Measurements from ENCODE around the gene MAP3K5.

The MAP3K5 gene

GRCh38 chr6:136562211-136562610, 230.1 kb downstream of the MAP3K5 start:
- no peak for DNase-seq

- no peak for DNase-seq
These were observed 239.0 kb downstream of the MAP3K5 start for GRCh38 chr6:136553166-136553787.

- DNase-seq: no peak
These were observed 240.2 kb downstream of the MAP3K5 start for GRCh38 chr6:136552054-136552453.

DNA sequence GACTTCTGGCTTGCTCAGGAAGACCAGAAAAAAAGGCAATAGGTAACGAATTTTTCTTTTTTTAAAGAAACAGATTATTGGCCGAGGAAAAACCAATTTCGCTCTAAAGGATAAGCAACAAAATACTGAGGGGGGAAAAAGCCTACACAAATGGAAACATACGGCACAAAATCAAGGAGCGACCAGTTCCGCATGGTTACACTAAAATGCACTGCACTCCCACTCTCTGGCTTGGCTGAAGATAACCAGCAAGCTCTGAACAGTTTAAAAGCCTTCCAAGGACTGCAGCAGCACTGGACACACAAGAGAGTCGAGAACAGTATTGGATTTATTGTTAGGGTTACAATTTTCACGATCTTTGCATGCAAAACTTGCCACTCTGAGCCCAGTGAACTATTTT, 241.2 kb downstream of the MAP3K5 start:
- DNase-seq: no peak

DNA sequence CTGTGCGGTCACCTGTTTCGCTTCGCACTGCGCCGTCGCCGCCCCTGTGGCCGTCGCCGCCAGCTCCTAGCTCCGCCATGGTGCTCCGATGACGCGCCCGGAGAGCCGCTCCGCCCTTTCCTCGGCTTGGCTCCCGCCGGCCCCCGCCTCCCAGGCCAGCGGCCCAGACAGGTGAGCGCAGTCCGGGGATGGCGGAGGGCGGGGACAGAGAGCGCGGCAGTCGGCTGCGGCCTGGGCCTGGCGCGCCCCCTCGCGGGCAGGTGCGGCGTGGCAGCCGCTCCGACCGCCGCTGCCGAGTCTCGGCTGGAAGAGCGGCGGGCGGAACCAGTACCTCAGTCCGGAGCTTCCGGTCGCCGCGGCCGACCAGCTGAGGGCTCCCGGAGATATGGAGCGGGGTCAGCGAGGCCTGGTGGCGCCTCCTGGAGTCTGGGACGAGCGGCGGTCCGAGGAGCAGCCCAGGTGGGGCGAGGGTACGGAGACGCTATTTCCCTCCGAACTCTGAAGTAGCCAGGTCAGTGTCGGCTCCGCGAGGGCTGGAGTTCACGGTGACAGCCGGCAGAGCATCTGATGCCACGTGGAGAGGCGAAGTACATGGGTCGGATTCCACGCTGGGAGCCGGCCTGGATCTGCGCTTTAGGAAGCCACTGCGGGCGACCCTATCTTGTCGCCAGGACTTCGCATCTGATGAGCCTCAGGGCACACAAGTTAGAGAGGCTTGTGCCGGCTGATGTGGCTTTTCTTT, 241.8 kb downstream of the MAP3K5 start, which contains the start of gene MAP7:
Gene MAP7 (minus strand): TSS at position 93 of the 742 bp plus-strand sequence. CDS start 14 bp downstream, at position 79.
- peak in 3 of 4 experiments; percentile 19 to 45 (median 28) for DNase-seq

GRCh38 chr6:136550045-136550329, 242.3 kb downstream of the MAP3K5 start:
- DNase-seq: no peak

DNA sequence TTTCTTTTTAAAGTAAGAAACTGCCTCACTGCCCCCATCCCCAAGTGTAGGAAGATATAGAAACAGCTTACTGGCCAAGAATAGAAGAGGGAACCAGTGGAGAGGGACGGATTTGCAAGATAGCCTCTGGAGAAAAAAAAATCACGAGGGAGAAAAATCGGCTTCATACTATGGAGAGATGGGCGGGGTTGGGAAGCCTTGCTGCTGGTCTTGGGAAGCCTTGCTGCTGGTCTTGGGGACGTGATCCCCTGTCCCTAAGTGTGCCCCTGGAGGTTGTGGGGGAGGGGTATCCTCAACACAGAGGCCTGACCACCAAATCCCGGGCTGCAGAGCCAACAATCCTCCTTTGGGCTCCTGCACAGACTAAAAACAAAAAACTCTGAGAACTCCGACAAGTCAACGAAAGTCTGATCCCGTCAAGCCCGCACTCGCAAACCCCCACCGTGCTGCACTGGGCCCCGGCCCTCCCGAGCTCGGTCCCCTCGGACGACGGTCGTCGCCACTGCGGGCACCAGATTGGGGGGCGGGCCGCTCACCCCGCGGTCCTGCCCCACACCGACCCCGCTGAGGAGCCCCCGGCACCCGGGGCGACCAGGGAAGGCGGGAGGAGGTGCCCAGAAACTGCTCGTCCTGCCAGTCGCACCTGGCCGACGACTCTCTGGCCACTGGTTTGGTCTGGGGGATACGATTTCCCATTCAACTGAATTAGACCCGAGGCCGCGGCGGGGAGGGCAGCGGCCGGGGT, 242.8 kb downstream of the MAP3K5 start:
- DNase-seq: no peak

DNA sequence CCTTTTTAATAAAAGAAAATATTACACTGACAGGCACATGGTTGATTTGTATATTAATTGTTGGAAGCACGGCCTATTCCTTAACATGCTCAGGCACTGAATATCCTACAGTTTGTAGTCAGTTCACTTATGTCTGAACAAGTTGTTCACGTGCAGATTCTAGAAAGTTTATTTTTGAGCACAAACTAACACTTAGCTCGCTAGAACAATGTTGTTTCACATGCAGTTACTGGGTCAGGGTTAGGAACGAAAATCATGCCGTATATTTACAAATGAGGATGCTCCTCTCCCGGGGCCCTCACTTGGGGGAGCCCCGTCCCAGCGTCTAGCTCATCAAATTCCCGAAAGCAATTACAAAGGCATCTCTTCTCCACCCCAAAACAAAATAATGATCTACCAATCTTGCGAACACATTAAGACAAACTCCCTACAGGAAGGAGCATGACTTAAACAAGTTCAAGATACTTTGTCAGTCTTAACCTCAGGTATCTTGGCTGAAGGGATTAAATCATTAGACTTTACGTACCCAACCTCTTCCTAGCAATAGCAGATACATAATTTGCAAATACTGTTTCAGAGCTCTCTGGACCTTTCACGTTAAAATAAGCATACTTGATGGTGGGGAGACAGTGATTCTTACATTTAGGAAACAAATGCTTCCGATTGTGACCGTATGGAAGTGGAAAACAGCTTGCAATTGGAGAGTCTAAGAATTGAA, 243.5 kb downstream of the MAP3K5 start:
- DNase-seq: no peak

DNA sequence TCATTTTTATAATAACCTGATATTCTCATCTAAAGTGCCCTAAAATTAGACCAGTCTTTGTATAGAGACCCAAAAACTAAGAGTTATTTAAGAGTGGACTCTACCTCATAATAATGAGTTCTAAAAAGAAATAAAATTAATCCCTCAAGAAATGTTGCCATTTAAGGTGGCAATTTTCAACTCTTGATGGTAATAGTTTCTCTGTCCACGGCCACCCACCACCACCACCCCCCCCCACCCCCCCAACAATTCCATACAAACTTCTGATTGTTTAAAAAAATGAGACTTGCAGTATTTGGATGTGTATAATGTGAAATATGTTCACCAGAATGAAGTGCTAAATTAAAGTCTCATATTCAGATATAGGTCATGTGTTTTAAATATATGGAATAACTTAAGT, 244.4 kb downstream of the MAP3K5 start:
- no peak for DNase-seq

DNA sequence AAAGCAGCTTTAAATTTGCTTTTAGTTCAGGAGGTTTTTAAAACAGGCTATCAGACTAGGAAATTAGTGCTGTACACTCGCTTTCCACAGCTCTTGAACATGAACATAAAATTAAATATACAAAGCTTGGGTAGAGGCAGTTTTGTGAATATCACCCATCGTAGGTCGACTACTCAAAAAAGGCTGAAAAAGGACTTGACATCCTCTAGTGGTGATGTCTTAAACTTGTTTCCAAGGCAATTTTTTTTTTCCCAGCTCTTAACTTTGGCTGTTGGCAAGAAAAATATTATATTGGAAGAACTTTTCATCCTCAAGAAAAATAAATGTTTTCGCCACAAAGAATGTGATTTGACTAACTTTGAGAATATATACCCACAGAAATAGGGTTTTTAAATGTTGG, 244.9 kb downstream of the MAP3K5 start:
- no peak for DNase-seq

GRCh38 chr6:136546331-136546730, 245.9 kb downstream of the MAP3K5 start:
- DNase-seq: no peak

DNA sequence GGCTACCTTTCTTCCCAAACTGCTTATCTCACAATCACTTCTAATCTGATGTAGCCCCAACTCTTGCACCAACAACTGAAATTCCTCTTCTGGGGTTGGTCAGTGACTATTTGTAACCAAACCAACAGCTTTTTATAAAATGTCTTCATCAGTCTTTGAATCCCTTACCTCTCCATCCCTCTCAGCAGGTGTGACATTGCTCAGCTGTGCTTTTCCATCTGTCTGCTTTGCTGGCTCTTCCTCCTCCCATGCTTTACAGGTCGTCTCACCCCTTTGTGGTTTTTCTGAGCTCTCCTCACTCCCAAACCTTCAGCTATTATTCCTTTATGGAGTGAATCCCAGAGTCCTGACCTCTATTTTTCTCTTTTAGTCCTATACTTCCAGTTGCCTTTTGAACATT, 248.0 kb downstream of the MAP3K5 start:
- DNase-seq: no peak

- DNase-seq: no peak
These were observed 250.9 kb downstream of the MAP3K5 start for GRCh38 chr6:136541395-136541794.

DNA sequence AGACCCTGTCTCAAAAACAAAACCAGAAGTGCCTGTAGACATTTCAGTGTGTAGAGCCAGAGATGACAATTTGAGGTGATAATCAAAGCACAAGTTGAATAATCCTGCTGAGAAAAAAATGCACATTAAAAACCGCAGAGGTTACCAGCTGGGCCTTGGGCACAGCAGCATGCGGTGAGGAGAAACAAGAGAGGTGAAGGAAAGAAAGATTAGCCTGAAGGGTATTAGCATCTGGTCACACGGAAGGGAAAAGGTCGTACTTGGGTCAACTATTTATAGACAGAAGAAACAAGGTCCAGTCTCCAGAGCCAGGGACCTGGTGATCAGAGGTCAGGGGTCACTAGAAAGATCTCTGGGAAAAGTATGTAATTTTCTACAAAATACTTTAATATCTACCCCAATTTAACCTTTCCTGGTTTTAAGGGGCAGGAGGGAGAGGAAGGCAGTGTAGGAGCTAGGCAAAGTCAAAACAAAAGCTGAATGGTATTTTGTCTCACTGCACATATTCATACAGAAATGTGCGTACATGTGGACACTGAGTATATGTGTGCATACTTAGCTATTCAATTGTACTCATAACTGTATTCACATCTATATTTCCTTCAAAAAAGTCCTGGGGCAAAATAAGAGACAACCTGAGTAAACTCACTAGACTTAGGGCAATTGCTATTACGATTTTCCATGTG, 252.2 kb downstream of the MAP3K5 start:
- DNase-seq: no peak

- DNase-seq: no peak
These were observed 253.4 kb downstream of the MAP3K5 start for GRCh38 chr6:136538836-136539235.

DNA sequence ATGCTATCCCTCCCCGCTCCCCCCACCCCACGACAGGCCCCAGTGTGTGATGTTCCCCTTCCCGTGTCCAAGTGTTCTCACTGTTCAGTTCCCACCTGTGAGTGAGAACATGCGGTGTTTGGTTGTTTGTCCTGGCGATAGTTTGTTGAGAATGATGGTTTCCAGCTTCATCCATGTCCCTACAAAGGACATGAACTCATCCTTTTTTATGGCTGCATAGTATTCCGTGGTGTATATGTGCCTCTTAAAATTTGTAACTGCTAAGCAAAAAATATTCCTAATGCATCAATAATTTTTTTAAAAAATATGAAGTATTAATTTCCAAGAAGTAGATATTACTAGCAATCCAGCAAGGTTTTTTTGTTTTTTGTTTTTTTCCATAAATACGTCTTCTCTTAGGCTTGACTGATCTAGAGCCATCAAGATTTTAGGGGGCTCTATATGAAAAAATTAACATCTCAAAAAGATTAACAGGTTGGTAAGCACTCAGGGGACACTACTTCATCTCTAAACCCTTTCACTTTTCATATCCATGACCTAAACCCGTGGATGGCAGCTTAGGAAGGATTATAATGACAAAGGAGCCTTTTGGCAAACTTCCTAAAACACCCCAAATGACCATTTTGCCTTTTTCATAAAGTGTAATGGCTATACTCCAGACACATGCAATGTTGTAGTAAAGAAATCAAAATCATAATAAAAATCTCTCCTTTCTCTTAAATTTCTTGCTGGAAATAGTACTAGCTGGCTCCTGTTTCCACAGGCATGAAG, 256.2 kb downstream of the MAP3K5 start:
- no peak for DNase-seq

DNA sequence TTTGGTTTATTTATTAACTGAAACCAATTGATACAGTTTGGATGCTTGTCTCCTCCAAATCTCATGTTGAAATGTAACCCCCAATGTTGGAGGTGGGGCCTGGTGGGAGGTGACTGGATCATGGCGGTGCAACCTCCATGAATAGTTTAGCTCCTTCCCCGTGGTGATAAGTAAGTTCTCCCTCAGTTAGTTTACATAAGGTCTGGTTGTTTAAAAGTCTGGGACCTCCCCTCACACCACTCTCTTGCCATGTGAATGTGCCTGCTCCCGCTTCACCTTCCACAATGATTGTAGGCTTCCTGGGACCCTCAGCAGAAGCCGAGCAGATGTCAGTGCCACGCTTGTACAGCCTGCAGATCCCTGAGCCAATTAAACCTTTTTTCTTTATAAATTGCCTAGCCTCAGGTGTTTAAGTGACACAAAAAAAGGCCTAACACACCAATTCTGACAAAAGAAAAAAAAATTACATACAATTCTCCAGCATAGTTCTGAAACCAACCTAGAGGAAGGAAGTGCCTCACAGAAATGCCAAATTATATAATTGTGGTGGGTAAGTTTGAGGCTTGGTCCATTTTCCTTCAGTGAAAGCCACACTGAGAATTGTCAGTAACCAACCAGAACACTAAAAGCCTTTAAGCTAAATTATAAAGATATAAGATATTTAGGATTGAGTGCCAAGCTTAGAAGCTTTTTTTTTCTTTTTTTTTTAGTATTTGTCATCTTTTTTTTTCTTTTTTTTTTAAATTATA, 257.1 kb downstream of the MAP3K5 start:
- DNase-seq: no peak

- DNase-seq: no peak
These were observed 258.0 kb downstream of the MAP3K5 start for GRCh38 chr6:136534268-136534667.

DNA sequence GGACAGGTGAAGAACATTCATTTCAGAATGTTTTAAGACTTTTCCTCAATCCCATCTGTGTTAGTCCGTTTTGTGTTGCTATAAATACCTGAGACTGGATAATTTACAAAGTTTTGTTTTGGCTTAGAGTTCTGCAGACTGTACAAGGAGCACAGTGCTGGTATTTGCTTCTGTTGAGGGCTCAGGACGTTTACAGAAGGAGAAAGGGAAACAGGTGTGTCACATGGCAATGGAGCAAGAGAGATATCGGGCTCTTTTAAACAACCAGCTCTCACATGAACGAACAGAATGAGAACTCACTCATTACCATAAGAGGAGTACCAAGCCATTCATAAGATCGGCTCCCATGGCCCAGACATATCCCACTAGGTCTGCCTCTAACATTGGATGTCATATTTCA, 258.8 kb downstream of the MAP3K5 start:
- no peak for DNase-seq

- no peak for DNase-seq
These were observed 260.2 kb downstream of the MAP3K5 start for GRCh38 chr6:136532030-136532429.

- DNase-seq: no peak
These were observed 262.6 kb downstream of the MAP3K5 start for GRCh38 chr6:136529710-136530109.

Data from activated naive CD4-positive, alpha-beta T cell (primary cell).